ENCODE measurements around the gene GSG1L. TPM values are rescaled to one million over a fixed set of nuclear protein-coding genes. Genes with fewer than 3 reads are reported as not detected.
A peak's percentile ranks its signal among the peaks of the same experiment; 100 is the strongest.

GSG1L gene
- total and polyA plus RNA-seq, 12 donors: 0.11 TPM; not detected in 11

DNA sequence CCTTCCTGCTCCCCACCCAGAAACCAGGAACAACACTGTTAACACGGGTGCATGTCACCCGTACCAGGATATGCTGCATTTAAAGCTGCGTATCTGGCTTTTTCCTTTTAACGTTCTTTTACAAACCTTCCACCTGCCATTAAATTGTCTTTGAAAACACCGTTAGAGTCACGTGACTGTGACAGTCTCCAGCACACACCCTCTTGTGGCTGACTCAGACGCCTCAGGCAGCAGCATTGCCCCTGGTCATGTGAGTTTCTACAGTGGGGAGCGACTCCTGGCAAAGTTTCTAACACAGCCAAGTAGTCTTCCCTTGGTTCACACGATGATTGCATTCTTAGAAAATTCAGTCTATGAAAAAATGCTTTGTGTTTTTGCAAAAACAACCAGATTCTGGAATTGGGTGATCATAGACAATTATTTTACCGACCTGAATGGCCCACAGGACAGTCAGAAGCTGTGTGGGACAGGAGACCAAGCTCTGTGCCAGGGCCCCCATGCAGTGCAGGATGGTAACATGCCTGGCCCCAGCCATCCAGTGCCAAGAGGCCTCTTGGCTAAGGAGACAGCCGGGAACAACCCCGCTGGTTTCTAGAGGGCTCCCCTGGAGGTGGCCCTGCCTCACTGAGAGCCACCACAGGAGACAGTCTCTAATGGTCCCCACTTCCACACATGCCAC lies 314.5 kb downstream of the GSG1L start:
- WGBS, 4 donors: 59 to 63% (median 60%) methylated on average over 10 to 12 of the region's 12 CpGs
- Histone ChIP-seq H3K36me3 (replicated peaks in 1 of 2) (no peaks in the 10 kb centered on the region), H3K9me3 (replicated peaks in 1 of 3) (no peaks in the 10 kb centered on the region), H3K4me1 (replicated peaks in 1 of 2) (no peaks in the 10 kb centered on the region), H3K27me3 (no peaks in the 10 kb centered on the region), H3K27ac (no peak overlapping the region), H3K4me3 (no peak overlapping the region)
- intact Hi-C loops (cut with DNase I): no loop called here
- DNase-seq: peak in 4 of 7 donors; percentile 27 to 70 (median 28)
- TF ChIP-seq POLR2A (IDR thresholded peaks at IDR 0.05): no peak
- TF ChIP-seq, protein P1, sequence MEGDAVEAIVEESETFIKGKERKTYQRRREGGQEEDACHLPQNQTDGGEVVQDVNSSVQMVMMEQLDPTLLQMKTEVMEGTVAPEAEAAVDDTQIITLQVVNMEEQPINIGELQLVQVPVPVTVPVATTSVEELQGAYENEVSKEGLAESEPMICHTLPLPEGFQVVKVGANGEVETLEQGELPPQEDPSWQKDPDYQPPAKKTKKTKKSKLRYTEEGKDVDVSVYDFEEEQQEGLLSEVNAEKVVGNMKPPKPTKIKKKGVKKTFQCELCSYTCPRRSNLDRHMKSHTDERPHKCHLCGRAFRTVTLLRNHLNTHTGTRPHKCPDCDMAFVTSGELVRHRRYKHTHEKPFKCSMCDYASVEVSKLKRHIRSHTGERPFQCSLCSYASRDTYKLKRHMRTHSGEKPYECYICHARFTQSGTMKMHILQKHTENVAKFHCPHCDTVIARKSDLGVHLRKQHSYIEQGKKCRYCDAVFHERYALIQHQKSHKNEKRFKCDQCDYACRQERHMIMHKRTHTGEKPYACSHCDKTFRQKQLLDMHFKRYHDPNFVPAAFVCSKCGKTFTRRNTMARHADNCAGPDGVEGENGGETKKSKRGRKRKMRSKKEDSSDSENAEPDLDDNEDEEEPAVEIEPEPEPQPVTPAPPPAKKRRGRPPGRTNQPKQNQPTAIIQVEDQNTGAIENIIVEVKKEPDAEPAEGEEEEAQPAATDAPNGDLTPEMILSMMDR (IDR thresholded peaks at IDR 0.05): peak in 1 of 6 experiments; percentile 22

DNA sequence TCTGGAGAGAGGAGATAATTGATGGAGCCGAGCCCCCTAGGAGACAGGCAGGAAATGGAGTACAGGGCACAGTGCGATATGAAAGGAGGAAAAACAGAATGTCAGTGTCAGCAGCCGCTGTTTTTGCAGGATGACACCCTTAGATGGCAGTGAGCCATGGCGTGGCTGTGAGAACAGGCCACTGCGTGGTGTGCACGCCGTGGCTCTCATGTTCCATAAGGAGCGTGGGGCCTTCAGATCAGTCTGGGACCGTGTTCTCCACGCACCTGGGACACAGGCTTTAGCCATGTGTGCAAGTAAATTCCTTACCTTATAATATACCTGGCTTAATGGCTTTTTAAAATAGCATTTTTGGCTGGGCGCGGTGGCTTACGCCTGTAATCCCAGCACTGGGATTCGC lies 315.6 kb downstream of the GSG1L start:
- Histone ChIP-seq H3K27ac (no peak overlapping the region), H3K36me3 (replicated peaks in 1 of 2) (no peaks in the 10 kb centered on the region), H3K27me3 (no peaks in the 10 kb centered on the region), H3K9me3 (replicated peaks in 1 of 3) (no peaks in the 10 kb centered on the region), H3K4me1 (replicated peaks in 1 of 2) (no peaks in the 10 kb centered on the region), H3K4me3 (no peak overlapping the region)
- TF ChIP-seq POLR2A (IDR thresholded peaks at IDR 0.05): no peak
- TF ChIP-seq, protein P1 (IDR thresholded peaks at IDR 0.05): no peak
- intact Hi-C loops (cut with DNase I): no loop called here
- no peak for DNase-seq
- 85 to 92% (median 92%) methylated on average over 10 to 14 of the region's 14 CpGs for WGBS, 4 donors

DNA sequence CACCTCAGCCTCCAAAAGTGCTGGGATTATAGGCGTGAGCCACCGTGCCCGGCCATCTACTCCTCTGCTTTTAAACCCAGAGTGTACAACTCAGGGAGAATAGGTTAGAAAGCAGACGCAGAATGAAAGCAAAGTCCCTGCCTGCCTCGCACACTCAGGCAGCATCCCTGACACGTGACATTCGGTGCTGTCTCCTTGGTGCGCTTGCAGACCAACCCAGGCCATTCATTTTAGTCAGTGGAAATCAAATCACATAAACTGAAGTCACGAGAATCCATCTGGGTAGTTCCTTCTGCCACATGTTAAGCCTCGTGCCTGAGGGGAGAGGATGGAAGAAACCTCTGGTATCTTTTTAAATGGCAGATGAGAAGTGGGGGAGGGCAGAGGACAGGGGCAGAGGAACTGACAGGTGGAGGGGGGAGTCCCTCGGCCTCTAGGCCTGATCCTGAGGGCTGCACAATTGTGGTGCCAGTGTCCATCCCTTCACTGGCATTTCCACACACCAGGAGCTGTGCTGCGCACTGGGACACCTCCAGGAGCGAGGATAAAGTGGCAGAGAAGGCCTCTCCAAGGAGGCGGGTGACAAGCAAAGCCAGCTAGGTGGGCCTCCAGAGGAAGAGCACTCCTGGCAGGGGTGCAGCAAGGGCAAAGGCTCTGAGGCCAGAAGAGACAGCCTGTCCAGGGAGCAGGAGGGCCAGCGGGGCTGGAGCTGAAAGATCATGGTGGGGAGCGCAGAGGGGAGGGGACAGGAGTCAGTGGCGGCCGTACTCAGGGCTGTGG lies 317.2 kb downstream of the GSG1L start:
- Histone ChIP-seq H3K4me1 (replicated peaks in 1 of 2) (no peaks in the 10 kb centered on the region), H3K4me3 (no peak overlapping the region), H3K36me3 (replicated peaks in 1 of 2) (no peaks in the 10 kb centered on the region), H3K27ac (peak overlapping the region in 1 of 5 donors; percentile 23), H3K27me3 (no peaks in the 10 kb centered on the region), H3K9me3 (replicated peaks in 1 of 3) (no peaks in the 10 kb centered on the region)
- WGBS, 4 donors: 92 to 95% (median 94%) methylated on average over 17 to 18 of the region's 18 CpGs
- intact Hi-C loops (cut with DNase I): no loop called here
- DNase-seq: peak in 1 of 7 donors; percentile 78
- TF ChIP-seq POLR2A (IDR thresholded peaks at IDR 0.05): no peak
- TF ChIP-seq, protein P1 (IDR thresholded peaks at IDR 0.05): no peak

DNA sequence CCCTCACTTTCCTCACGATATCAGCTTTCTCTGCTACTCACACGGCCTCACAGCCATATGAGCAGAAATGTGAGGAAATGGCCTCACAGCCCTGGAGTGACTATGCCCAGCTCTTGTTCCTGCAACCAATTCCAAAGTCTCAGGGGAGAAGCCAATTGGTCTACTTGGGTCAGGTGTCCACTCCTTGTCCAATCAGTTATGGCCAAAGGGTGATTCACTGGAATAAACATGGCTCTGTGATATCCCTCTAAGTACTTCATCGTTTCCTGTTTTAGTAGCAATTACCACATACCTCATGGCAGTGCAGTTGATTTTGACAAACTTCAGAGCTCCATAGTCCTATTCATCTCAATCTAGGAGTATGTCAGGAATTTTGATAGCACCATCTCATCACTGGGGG lies 318.2 kb downstream of the GSG1L start:
- no peak overlapping the region for H3K4me3 ChIP-seq
- no peak for TF ChIP-seq POLR2A (IDR thresholded peaks at IDR 0.05)
- TF ChIP-seq, protein P1 (IDR thresholded peaks at IDR 0.05): no peak
- no peaks in the 10 kb centered on the region for H3K27me3 ChIP-seq
- no peaks in the 10 kb centered on the region for H3K9me3 ChIP-seq (replicated peaks in 1 of 3)
- no peak for DNase-seq
- H3K4me1 ChIP-seq (replicated peaks in 1 of 2): no peaks in the 10 kb centered on the region
- intact Hi-C loops (cut with DNase I): no loop called here
- 88 to 98% (median 94%) methylated on average over 3 of the region's 3 CpGs for WGBS, 4 donors
- no peaks in the 10 kb centered on the region for H3K36me3 ChIP-seq (replicated peaks in 1 of 2)
- H3K27ac ChIP-seq: no peak overlapping the region

Data from adrenal gland (tissue), 12 donors.